ENCODE measurements around the gene HPGD. TPM values are rescaled to one million over a fixed set of nuclear protein-coding genes. Genes with fewer than 3 reads are reported as not detected.

Gene HPGD
- total and polyA plus RNA-seq, 2 of the 4 experiments (the other 2 are of a cell fraction), result not detected

- H3K4ac ChIP-seq (ENCODE audit: low read depth, low read length), result no peak overlapping the region
- no peak overlapping the region for H3K4me2 ChIP-seq (ENCODE audit: low read depth, low read length)
- H2BK20ac ChIP-seq (ENCODE audit: low read depth, low read length), result no peak overlapping the region
- no peak overlapping the region for H2AK5ac ChIP-seq (ENCODE audit: low read depth, low read length)
- no peaks in the 10 kb centered on the region for H4K20me1 ChIP-seq (ENCODE audit: insufficient read depth, low read length)
- intact Hi-C loops (cut with micrococcal nuclease), result no loop called here
- no CpG with 5 or more reads among the region's 3 CpGs for WGBS, 2 experiments (ENCODE audit: extremely low coverage in 2 of 2, insufficient read length in 1 of 2)
- ATAC-seq (ENCODE audit: low read depth) (no peak), DNase-seq (no peak)
- no peak overlapping the region for H2AFZ ChIP-seq (replicated peaks; ENCODE audit: low read length, poor library complexity)
- H3K27ac ChIP-seq (ENCODE audit: insufficient read depth, low read length), result no peak overlapping the region
- H4K5ac ChIP-seq (ENCODE audit: low read depth, low read length), result no peak overlapping the region
- in situ Hi-C loops (cut with MboI; ENCODE audit: low sequenced_read_pairs), result no loop called here
- no peak overlapping the region for H2AK9ac ChIP-seq (replicated peaks; ENCODE audit: low read depth, low read length, poor library complexity)
- no peak overlapping the region for H3K9ac ChIP-seq (ENCODE audit: low read depth, low read length)
- no TSS peak for BruUV-seq (replicated peaks)
- H3K4me1 ChIP-seq (ENCODE audit: control insufficient read depth, insufficient read depth, low read length), result no peaks in the 10 kb centered on the region
- no peak overlapping the region for H4K8ac ChIP-seq (ENCODE audit: low read depth in 2 of 2, low read length in 2 of 2)
- TF ChIP-seq CHD1 (IDR thresholded peaks at IDR 0.05; ENCODE audit: low read depth, low read length), result no peak
- no peak for TF ChIP-seq RCOR1 (IDR thresholded peaks at IDR 0.05; ENCODE audit: insufficient replicate concordance, low read length)
- TF ChIP-seq POLR2A (IDR thresholded peaks at IDR 0.05; ENCODE audit: low read depth, low read length), result no peak
- TF ChIP-seq USF2 (IDR thresholded peaks at IDR 0.05; ENCODE audit: low read depth, low read length), result no peak
- TF ChIP-seq CEBPB (IDR thresholded peaks at IDR 0.05; ENCODE audit: low read depth, low read length), result no peak
- no peak for TF ChIP-seq MXI1 (IDR thresholded peaks at IDR 0.05; ENCODE audit: borderline replicate concordance, low read depth, low read length)
- TF ChIP-seq RAD21 (IDR thresholded peaks at IDR 0.05; ENCODE audit: low read length), result no peak
- no peaks in the 10 kb centered on the region for H3K9me1 ChIP-seq (ENCODE audit: insufficient read depth, low read length)
- no peak overlapping the region for H3K18ac ChIP-seq (ENCODE audit: low read depth, low read length)
- no peak overlapping the region for H4K91ac ChIP-seq (ENCODE audit: insufficient read depth, low read depth, low read length)
- no peak overlapping the region for H2BK15ac ChIP-seq (ENCODE audit: low read depth, low read length)
- POLR2A ChIA-PET (ENCODE audit: unreplicated experiment), result no interaction called here
- H3K56ac ChIP-seq (ENCODE audit: extremely low read depth, insufficient read depth, low read length), result no peak overlapping the region
- H2BK5ac ChIP-seq (ENCODE audit: low read depth, low read length, poor library complexity, severe bottlenecking), result no peak overlapping the region
- H3K4me3 ChIP-seq (ENCODE audit: insufficient read depth, low read depth, low read length), result no peak overlapping the region
- CTCF ChIA-PET, result no interaction called here
- H3K36me3 ChIP-seq (ENCODE audit: control insufficient read depth, insufficient read depth, low read length), result no peaks in the 10 kb centered on the region
- no peaks in the 10 kb centered on the region for H3K79me1 ChIP-seq (ENCODE audit: low read depth in 1 of 2, low read length in 2 of 2)
- dilution Hi-C loops (cut with HindIII; ENCODE audit: low sequenced_read_pairs, unreplicated experiment), result no loop called here
- H3K27me3 ChIP-seq (ENCODE audit: control insufficient read depth, insufficient read depth, low read length), result no peaks in the 10 kb centered on the region
- peaks cover 2% of the 10 kb centered on the region; the same call in 1 of the 2 replicates for H3K9me3 ChIP-seq (ENCODE audit: control insufficient read depth, insufficient read depth, low read length)
- no peak overlapping the region for H3K14ac ChIP-seq (replicated peaks; ENCODE audit: low read depth, low read length)
- no peak overlapping the region for H2BK120ac ChIP-seq (ENCODE audit: low read depth, low read length)
- no peak overlapping the region for H3K23ac ChIP-seq (ENCODE audit: low read depth, low read length)
These were observed 57.3 kb downstream of the HPGD start for GRCh38 chr4:174464949-174465348.
